ENCODE data around the gene CSPG4. TPM values are rescaled to one million over a fixed set of nuclear protein-coding genes. Genes with fewer than 3 reads are reported as not detected.
"Not testable (repeated sequence)": the region's sequence is repeated elsewhere in the genome, so short reads cannot be mapped to it uniquely, and the experiment has no call there.

The CSPG4 gene
- total and polyA plus RNA-seq, 2 donors (not counting 3 experiments of a cell fraction or from before 2014, with no cell fraction given) = not detected

- Histone ChIP-seq H3K79me2 (ENCODE audit: control insufficient read depth, insufficient read depth, low read length) (peaks cover 10% of the 10 kb centered on the region), H2AFZ (ENCODE audit: low read depth, low read length) (no peak overlapping the region), H3K4me1 (ENCODE audit: control insufficient read depth, extremely low read depth, insufficient read depth, low read length) (peaks cover 23% of the 10 kb centered on the region), H3K27ac (ENCODE audit: insufficient read depth, low read depth, low read length) (no peak overlapping the region), H3K4me2 (ENCODE audit: insufficient read depth, low read length) (no peak overlapping the region), H3K27me3 (ENCODE audit: control insufficient read depth in 2 of 2, insufficient read depth in 2 of 2, low read length in 2 of 2) (no peaks in the 10 kb centered on the region), H4K20me1 (replicated peaks; ENCODE audit: control insufficient read depth, extremely low read depth, insufficient read depth, low read length) (no peaks in the 10 kb centered on the region), H3K36me3 (ENCODE audit: control insufficient read depth in 2 of 2, extremely low read depth in 1 of 2, insufficient read depth in 2 of 2, low read length in 2 of 2) (no peaks in the 10 kb centered on the region), H3K4me3 (replicated peaks in 1 of 3; ENCODE audit: insufficient read depth in 1 of 3, low read depth in 1 of 3, low read length in 3 of 3) (no peak overlapping the region), H3K9ac (replicated peaks; ENCODE audit: extremely low read depth, insufficient read depth, low read length) (no peak overlapping the region), H3K9me1 (replicated peaks; ENCODE audit: control insufficient read depth, extremely low read depth, insufficient read depth, low read length) (no peaks in the 10 kb centered on the region), H3K9me3 (replicated peaks; ENCODE audit: control insufficient read depth, insufficient read depth, low read length) (no peaks in the 10 kb centered on the region)
- dilution Hi-C loops (cut with MboI; ENCODE audit: extremely low pct_ligation_motif_present, low sequenced_read_pairs) = no loop called here
- FAIRE-seq = no peak
- no peak for TF ChIP-seq JUN (IDR thresholded peaks at IDR 0.05; ENCODE audit: borderline replicate concordance, insufficient read depth, insufficient read length, low read depth)
- no peak for TF ChIP-seq FOS (IDR thresholded peaks at IDR 0.05; ENCODE audit: borderline replicate concordance, insufficient read depth, low read length)
- no peak for TF ChIP-seq EZH2 (IDR thresholded peaks at IDR 0.05; ENCODE audit: borderline replicate concordance, low read depth, low read length, severe bottlenecking)
- no peak for TF ChIP-seq MYC (IDR thresholded peaks at IDR 0.05; ENCODE audit: low read depth, low read length)
- no peak for TF ChIP-seq POLR2A (IDR thresholded peaks at IDR 0.05; ENCODE audit: low read depth, low read length)
- no peak for TF ChIP-seq MAX (IDR thresholded peaks at IDR 0.05; ENCODE audit: insufficient read depth, insufficient read length)
- no peak for DNase-seq (ENCODE audit: low read depth, low spot score)
- CTCF ChIA-PET = interaction anchor here (1.5 kb wide), 1 partner anchor 11 kb away, joined by 4 read pairs; the partner anchor contains the start of gene SNX33
- intact Hi-C loops (cut with micrococcal nuclease) = no loop called here
- POLR2A ChIA-PET = no interaction called here
- no TSS peak for BruUV-seq (replicated peaks)
These were observed 76.6 kb downstream of the CSPG4 start for GRCh38 chr15:75636026-75636425.

GRCh38 chr15:75633922-75634321 is 78.7 kb downstream of the CSPG4 start:
- BruUV-seq (replicated peaks); H3K79me2 ChIP-seq (ENCODE audit: control insufficient read depth, insufficient read depth, low read length); H3K27ac ChIP-seq (ENCODE audit: insufficient read depth, low read depth, low read length); H3K36me3 ChIP-seq (ENCODE audit: control insufficient read depth in 2 of 2, extremely low read depth in 1 of 2, insufficient read depth in 2 of 2, low read length in 2 of 2); H3K27me3 ChIP-seq (ENCODE audit: control insufficient read depth in 2 of 2, insufficient read depth in 2 of 2, low read length in 2 of 2); H3K4me2 ChIP-seq (ENCODE audit: insufficient read depth, low read length); DNase-seq (ENCODE audit: low read depth, low spot score); H3K9ac ChIP-seq (replicated peaks; ENCODE audit: extremely low read depth, insufficient read depth, low read length); CTCF ChIA-PET; H3K4me3 ChIP-seq (replicated peaks in 1 of 3; ENCODE audit: insufficient read depth in 1 of 3, low read depth in 1 of 3, low read length in 3 of 3); H3K9me3 ChIP-seq (replicated peaks; ENCODE audit: control insufficient read depth, insufficient read depth, low read length); H4K20me1 ChIP-seq (replicated peaks; ENCODE audit: control insufficient read depth, extremely low read depth, insufficient read depth, low read length); FAIRE-seq; dilution Hi-C loops (cut with MboI; ENCODE audit: extremely low pct_ligation_motif_present, low sequenced_read_pairs); intact Hi-C loops (cut with micrococcal nuclease); H3K9me1 ChIP-seq (replicated peaks; ENCODE audit: control insufficient read depth, extremely low read depth, insufficient read depth, low read length); POLR2A ChIA-PET; H2AFZ ChIP-seq (ENCODE audit: low read depth, low read length): not testable (repeated sequence)
- peaks cover 12% of the 10 kb centered on the region for H3K4me1 ChIP-seq (ENCODE audit: control insufficient read depth, extremely low read depth, insufficient read depth, low read length)
